Left ventricle myocardium inferior (tissue), 1 donor: ENCODE results near the gene SLC2A10. TPM values are rescaled to one million over a fixed set of nuclear protein-coding genes. Genes with fewer than 3 reads are reported as not detected.

Source experiments
- DNase-seq: peaks from one replicate; pipeline ENCODE4 v3.0.0-alpha.2; 2020
- H3K27ac ChIP-seq: fragments of 200-600 bp; replicated peaks from 2 replicates; pipeline ENCODE4 v1.8.0; 2021
- H3K27me3 ChIP-seq: fragments of 200-600 bp; 2 replicates; pipeline ENCODE4 v1.8.0; 2021; ENCODE audit warnings: low read depth
- H3K36me3 ChIP-seq: fragments of 200-600 bp; 2 replicates; pipeline ENCODE4 v1.8.0; 2021
- H3K4me1 ChIP-seq: fragments of 200-600 bp; 2 replicates; pipeline ENCODE4 v1.8.0; 2021
- H3K4me3 ChIP-seq: fragments of 200-600 bp; 2 replicates; pipeline ENCODE4 v1.8.0; 2021; ENCODE audit warnings: mild to moderate bottlenecking, moderate library complexity
- H3K9me3 ChIP-seq: fragments of 200-600 bp; replicated peaks from 2 replicates; pipeline ENCODE4 v1.8.0; 2021
- CTCF ChIP-seq: fragments of 200-600 bp; IDR thresholded peaks from 2 replicates; pipeline ENCODE4 v1.8.0; 2021; ENCODE audit warnings: antibody characterized with exemption, mild to moderate bottlenecking, borderline replicate concordance
- intact Hi-C: fragments of 100-400 bp; cut with micrococcal nuclease; formaldehyde crosslinking; loops from one replicate; pipeline ENCODE4 v1.11.0; 2022
- total RNA-seq: library from RNA; stranded (reverse); fragmentation: NEBNext Ultra II Directional; extraction: Animal tissue kit (Norgen Biotek cat#: 25700); gene quantifications from one replicate; pipeline ENCODE4 v1.2.1, GENCODE V29; 2021
- donor health status: DM: no; HTN: yes; CAD: no; lungs with severe emphysema.

SLC2A10 gene
- total RNA-seq, 1 donor from 2014 or later, result 2.8 TPM

GRCh38 chr20:46721476-46721875 lies 12.0 kb downstream of the SLC2A10 start:
- DNase-seq, result no peak

GRCh38 chr20:46722450-46722849 lies 13.0 kb downstream of the SLC2A10 start:
- H3K27ac ChIP-seq, result no peak overlapping the region
- no peaks in the 10 kb centered on the region for H3K4me1 ChIP-seq
- no peak for TF ChIP-seq CTCF
- no peaks in the 10 kb centered on the region for H3K27me3 ChIP-seq
- peaks cover 5% of the 10 kb centered on the region for H3K36me3 ChIP-seq
- no peak overlapping the region for H3K4me3 ChIP-seq
- peaks cover 24% of the 10 kb centered on the region for H3K9me3 ChIP-seq
- no peak for DNase-seq
- intact Hi-C loops, result no loop called here

More at GRCh38 chr20:46721476-46721875, 12.0 kb downstream of the SLC2A10 start:
- no peaks in the 10 kb centered on the region for H3K27me3 ChIP-seq
- H3K4me3 ChIP-seq, result no peak overlapping the region
- intact Hi-C loops, result no loop called here
- no peak overlapping the region for H3K27ac ChIP-seq
- peaks cover 24% of the 10 kb centered on the region for H3K9me3 ChIP-seq
- TF ChIP-seq CTCF, result no peak
- no peaks in the 10 kb centered on the region for H3K4me1 ChIP-seq
- peaks cover 5% of the 10 kb centered on the region for H3K36me3 ChIP-seq

GRCh38 chr20:46723039-46723438 lies 13.6 kb downstream of the SLC2A10 start:
- DNase-seq, result no peak
- intact Hi-C loops, result no loop called here
- TF ChIP-seq CTCF, result no peak
- Histone ChIP-seq H3K27ac (no peak overlapping the region), H3K9me3 (peaks cover 24% of the 10 kb centered on the region), H3K4me1 (no peaks in the 10 kb centered on the region), H3K4me3 (no peak overlapping the region), H3K36me3 (peaks cover 5% of the 10 kb centered on the region), H3K27me3 (no peaks in the 10 kb centered on the region)

- intact Hi-C loops, result no loop called here
- TF ChIP-seq CTCF, result no peak
- DNase-seq, result no peak
Observed at GRCh38 chr20:46724343-46724959, 15.0 kb downstream of the SLC2A10 start.

GRCh38 chr20:46725186-46726165 lies 16.0 kb downstream of the SLC2A10 start:
- H3K4me3 ChIP-seq, result no peak overlapping the region
- H3K27me3 ChIP-seq, result no peaks in the 10 kb centered on the region
- intact Hi-C loops, result no loop called here
- TF ChIP-seq CTCF, result no peak
- no peaks in the 10 kb centered on the region for H3K4me1 ChIP-seq
- H3K36me3 ChIP-seq, result peaks cover 5% of the 10 kb centered on the region
- peaks cover 17% of the 10 kb centered on the region for H3K9me3 ChIP-seq
- DNase-seq, result no peak
- no peak overlapping the region for H3K27ac ChIP-seq

More at GRCh38 chr20:46724343-46724959, 15.0 kb downstream of the SLC2A10 start:
- H3K36me3 ChIP-seq, result peaks cover 5% of the 10 kb centered on the region
- no peak overlapping the region for H3K27ac ChIP-seq
- H3K9me3 ChIP-seq, result peaks cover 24% of the 10 kb centered on the region
- H3K4me1 ChIP-seq, result no peaks in the 10 kb centered on the region
- no peak overlapping the region for H3K4me3 ChIP-seq
- H3K27me3 ChIP-seq, result no peaks in the 10 kb centered on the region
